Femur (tissue), 1 donor: ENCODE results near the gene RFT1.
A peak's percentile ranks its signal among the peaks of the same experiment; 100 is the strongest.

ENCODE experiments used
- DNase-seq: peaks from one replicate; pipeline ENCODE4 v3.0.0-alpha.2; 2017

The RFT1 gene

GRCh38 chr3:53122255-53122932 lies 7.8 kb downstream of the RFT1 start:
- DNase-seq, result no peak

DNA sequence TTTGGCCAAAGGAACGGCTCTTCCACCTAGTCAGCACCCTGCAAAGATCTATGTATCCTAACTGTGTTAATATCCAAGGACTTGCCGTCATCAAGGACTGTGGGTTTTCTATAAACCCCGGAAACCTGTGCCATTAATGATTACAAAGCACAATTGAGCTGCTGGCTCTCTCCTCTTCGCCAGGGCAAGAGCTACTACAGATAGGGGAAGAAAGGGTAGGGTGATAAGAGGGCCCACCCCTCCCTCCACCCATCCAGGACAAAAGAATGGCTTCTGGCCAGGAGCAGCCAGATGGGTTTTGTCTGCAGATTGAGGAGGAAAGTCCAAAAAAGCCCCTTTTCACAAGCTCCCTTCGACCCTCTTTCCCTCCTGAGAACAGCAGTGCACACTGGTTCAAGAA lies 9.9 kb downstream of the RFT1 start:
- no peak for DNase-seq

DNA sequence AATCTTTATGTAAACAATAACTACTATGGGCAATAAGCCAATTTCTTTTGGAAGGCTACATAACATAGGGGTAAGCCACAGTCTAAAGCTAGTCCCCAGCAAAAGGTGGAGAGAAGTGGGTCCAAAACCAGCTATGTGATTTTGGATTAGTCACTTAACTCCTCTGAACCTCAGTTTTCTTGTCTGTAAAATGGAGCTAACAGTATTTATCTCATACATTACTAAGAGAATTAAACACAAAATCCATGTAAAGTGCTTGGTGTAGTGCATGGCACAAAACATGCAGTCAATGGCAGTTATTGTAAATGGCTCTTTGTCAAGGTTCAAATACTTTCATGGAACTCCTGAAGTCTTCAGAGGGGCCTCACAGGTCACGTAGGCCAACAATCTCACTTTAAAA lies 13.3 kb downstream of the RFT1 start:
- DNase-seq, result no peak

DNA sequence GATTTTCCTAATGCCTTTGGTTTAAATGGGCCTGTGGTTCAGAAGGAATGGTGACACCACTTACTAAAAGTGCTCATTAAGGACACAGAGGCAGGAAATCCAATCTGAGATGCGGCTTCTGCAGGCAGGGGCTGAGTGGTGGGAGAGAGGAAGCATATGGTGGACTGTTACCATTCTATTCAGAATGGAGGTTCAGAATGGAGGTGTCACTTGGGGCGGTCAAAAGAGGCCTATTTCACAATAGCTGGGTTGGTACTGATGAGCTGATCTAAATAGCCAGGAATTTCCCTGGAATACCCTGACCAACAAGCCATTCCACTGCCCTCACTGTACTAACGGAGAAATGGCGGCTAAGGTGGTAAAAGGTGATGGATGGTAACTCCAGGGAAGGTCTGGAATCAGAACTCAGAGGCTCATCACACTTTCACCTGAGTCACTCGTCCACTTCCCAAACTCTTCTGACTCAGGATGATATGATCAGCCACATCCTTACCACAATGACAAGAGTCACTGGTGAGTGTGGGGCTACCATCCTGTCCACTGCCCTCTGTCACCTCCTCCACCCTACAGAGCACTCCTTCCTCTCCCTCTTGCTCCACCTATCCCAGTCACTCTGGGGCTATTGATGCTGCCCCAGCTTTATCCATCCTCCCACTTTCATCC lies 15.7 kb downstream of the RFT1 start:
- DNase-seq, result no peak

GRCh38 chr3:53114011-53114400 lies 16.2 kb downstream of the RFT1 start:
- peak; percentile 85 for DNase-seq

DNA sequence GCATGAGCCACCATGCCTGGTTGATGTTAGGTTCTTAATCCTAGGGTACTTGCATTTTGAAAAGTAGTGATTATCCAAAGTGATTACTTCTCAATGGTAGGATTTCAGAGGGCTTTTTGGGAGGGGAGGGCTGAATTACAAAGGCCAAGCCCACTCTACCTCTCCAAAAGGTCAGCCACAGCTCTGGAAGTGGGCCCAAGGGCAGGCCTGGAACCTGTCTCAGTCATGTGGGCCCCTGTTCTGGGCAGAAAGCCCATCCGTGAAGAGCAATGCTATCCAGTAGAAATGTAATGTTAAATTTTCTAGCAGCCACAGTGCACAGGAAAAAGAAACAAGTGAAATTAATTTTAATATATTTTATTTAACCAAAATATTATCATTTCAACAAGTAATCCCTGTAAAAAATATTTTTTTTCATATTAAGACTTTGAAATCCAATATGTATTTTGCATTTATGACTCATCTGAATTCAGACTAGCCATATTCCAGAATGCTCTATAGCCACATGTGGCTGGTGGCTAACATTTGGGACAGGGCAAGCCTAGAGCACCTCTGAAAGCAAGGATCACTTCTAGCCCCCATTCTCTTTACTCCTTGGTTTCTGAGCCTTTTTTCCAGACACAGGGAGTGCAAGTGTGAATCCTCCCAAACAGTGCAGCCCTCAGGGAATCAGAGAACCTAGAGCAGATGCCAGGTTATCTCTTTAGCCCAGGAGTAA lies 16.8 kb downstream of the RFT1 start:
- no peak for DNase-seq

DNA sequence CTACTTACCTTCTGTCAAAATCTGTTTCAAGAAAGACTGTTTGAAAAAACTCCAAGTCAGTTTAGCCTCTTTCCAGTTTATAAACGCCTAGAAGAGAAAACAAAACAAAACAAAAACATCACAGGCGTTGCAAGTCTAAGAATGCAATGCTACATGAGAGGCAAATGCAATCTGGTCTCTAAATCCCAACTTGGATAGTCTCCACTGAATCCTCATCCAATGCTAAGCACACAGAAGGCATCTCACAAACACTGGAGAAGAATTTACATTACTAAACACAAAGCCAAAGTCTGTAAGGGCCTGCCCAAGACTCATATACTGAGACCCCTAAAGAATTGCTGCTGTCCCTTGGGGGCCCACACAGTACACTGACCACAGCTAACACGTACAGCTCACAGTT lies 18.4 kb downstream of the RFT1 start:
- DNase-seq, result no peak

GRCh38 chr3:53109891-53110771 lies 20.1 kb downstream of the RFT1 start:
- DNase-seq, result peak; percentile 75

DNA sequence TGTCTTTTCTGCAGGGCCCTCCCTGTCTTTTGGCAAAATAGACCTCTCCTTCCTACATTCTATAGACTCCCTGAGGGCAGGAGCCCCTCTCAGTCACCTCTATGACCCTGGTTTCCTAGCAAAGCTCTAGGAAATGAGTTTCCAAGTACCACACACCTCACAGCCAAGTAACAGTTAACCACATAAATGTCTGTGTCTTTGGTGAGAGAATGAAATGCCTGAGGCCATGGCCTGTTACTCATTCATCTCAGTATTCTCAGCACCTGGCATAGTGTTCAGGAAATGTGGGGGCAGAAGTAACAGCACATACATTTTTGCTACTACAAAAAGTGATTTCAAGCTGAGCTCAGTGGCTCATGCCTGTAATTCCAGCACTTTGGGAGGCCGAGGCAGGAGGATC lies 21.0 kb downstream of the RFT1 start:
- DNase-seq, result no peak

GRCh38 chr3:53104762-53105161 lies 25.5 kb downstream of the RFT1 start:
- DNase-seq, result no peak

GRCh38 chr3:53103397-53104296 lies 26.6 kb downstream of the RFT1 start:
- DNase-seq, result no peak

- no peak for DNase-seq
Observed at GRCh38 chr3:53102601-53103147, 27.6 kb downstream of the RFT1 start.

- DNase-seq, result no peak
Observed at GRCh38 chr3:53101956-53102355, 28.3 kb downstream of the RFT1 start.

GRCh38 chr3:53100818-53101466 lies 29.3 kb downstream of the RFT1 start:
- no peak for DNase-seq

GRCh38 chr3:53097887-53098286 lies 32.3 kb downstream of the RFT1 start:
- DNase-seq, result no peak

GRCh38 chr3:53092942-53093341 lies 37.3 kb downstream of the RFT1 start:
- no peak for DNase-seq

- no peak for DNase-seq
Observed at GRCh38 chr3:53092216-53092615, 38.0 kb downstream of the RFT1 start.

GRCh38 chr3:53091011-53091410 lies 39.2 kb downstream of the RFT1 start:
- no peak for DNase-seq

DNA sequence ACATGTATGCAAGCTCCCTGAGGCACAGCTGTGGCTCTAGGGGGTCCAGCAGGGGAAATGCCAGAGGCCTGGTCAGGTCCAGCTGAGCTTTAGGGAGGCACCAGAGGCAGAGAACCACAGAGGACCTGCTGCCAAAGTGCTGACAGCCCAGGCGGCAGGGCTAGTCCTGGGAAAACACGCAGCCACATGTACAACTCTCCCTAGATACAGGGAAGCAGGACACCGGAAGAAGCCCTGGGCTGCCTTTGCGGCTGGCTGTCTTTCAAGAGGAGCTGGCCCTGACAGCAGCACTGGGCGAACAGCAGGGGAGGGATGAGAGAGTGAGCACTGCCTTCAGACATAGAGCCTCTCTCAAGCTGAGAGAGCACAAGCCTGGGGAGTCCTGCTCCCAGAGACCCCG lies 40.7 kb downstream of the RFT1 start:
- no peak for DNase-seq

GRCh38 chr3:53085476-53085875 lies 44.8 kb downstream of the RFT1 start:
- no peak for DNase-seq

GRCh38 chr3:53084310-53085001 lies 45.8 kb downstream of the RFT1 start:
- DNase-seq, result no peak
